Transverse colon (tissue), 4 donors: Measurements from ENCODE around the gene SECTM1.

Source experiments
- POLR2A ChIP-seq: fragments of 450-650 bp; IDR thresholded peaks from one replicate; pipeline ENCODE4 v1.6.1; 2016; ENCODE audit warnings: antibody characterized with exemption, mild to moderate bottlenecking, moderate library complexity
- POLR2AphosphoS5 ChIP-seq, 3 donors: sonication (generic); formaldehyde crosslinking; IDR thresholded peaks; one replicate each; pipeline ENCODE4 v1.6.1; 2016; ENCODE audit warnings: antibody characterized with exemption in 3 of 3
- TF ChIP-seq, protein P1 (sequence below), 5 experiments: fragments of 200-600 bp in 3 of 5; fragments of 450-650 bp in 2 of 5; sonication (generic) in 3 of 5; IDR thresholded peaks; 1 replicate in 2 of 5; 2 replicates in 3 of 5; pipeline ENCODE4 v1.5.1; 2016 to 2017; ENCODE audit warnings: antibody characterized with exemption in 5 of 5, inconsistent platforms in 3 of 5, mild to moderate bottlenecking in 2 of 5, moderate library complexity in 1 of 5

DNA sequence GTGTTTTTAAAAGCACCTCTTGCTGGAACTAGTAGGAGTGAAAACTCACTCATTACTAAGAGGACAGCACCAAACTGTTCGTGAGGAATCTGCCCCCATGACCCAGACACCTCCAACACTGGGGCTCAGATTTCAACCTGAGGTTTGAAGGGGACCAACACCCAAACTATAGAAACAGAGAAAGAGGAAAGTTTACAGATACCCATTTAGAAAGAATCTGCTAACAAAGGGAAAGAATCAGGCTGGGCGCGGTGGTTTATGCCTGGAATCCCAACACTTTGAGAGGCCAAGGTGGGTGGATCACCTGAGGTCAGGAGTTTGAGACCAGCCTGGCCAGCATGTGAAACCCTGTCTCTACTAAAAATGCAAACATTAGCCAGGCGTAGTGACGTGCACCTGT, 56.6 kb downstream of the SECTM1 start:
- TF ChIP-seq, protein P1, sequence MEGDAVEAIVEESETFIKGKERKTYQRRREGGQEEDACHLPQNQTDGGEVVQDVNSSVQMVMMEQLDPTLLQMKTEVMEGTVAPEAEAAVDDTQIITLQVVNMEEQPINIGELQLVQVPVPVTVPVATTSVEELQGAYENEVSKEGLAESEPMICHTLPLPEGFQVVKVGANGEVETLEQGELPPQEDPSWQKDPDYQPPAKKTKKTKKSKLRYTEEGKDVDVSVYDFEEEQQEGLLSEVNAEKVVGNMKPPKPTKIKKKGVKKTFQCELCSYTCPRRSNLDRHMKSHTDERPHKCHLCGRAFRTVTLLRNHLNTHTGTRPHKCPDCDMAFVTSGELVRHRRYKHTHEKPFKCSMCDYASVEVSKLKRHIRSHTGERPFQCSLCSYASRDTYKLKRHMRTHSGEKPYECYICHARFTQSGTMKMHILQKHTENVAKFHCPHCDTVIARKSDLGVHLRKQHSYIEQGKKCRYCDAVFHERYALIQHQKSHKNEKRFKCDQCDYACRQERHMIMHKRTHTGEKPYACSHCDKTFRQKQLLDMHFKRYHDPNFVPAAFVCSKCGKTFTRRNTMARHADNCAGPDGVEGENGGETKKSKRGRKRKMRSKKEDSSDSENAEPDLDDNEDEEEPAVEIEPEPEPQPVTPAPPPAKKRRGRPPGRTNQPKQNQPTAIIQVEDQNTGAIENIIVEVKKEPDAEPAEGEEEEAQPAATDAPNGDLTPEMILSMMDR (IDR thresholded peaks at IDR 0.05), result no peak
- TF ChIP-seq POLR2AphosphoS5 (IDR thresholded peaks at IDR 0.05) (no peak), POLR2A (no peak)
